Measurements from ENCODE around the gene MAML3. TPM values are rescaled to one million over a fixed set of nuclear protein-coding genes. Genes with fewer than 3 reads are reported as not detected.

MAML3 gene
- total RNA-seq, 4 donors from 2014 or later: 16.1 to 40.0 (median 18.1) TPM

DNA sequence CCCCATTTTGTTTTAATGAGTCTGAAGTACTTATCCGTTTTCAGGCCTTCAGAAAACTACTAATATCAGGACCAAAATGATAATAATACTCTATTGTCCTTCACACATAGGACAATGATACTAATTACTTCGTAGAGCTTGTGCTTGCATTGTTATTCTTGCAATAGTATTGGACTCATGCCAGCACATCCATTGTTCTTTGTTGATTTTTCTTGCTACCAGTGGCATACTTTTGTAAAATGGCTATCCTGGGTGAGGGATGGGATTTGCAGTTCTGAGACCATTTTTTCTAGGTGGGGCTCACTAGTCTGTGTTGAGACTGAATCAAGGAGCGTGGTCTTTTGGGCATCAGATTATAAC, 195.3 kb downstream of the MAML3 start:
- no peak overlapping the region for H3K27ac ChIP-seq
- 68 to 70% methylated on average over 3 of the region's 3 CpGs for WGBS, 2 donors (ENCODE audit: low coverage in 1 of 2)
- no peaks in the 10 kb centered on the region for H3K27me3 ChIP-seq
- peaks cover 0 to 5% (median 0%) of the 10 kb centered on the region in 4 donors for H3K4me1 ChIP-seq
- H3K36me3 ChIP-seq: no peaks in the 10 kb centered on the region
- in situ Hi-C loops (cut with MboI; ENCODE audit: low pct_ligation_motif_present in 1 of 4, low pct_unique_long_range_greater_than_20kb in 1 of 4, low sequenced_read_pairs in 3 of 4) (no loop called here), intact Hi-C loops (cut with DNase I; ENCODE audit: low total_unique reads) (no loop called here)
- no peak for DNase-seq
- TF ChIP-seq EP300 (IDR thresholded peaks at IDR 0.05; ENCODE audit: low read depth): no peak
- no peak for TF ChIP-seq POLR2A (IDR thresholded peaks at IDR 0.05)
- no peak for TF ChIP-seq POLR2AphosphoS5 (IDR thresholded peaks at IDR 0.05)
- TF ChIP-seq, protein P1, sequence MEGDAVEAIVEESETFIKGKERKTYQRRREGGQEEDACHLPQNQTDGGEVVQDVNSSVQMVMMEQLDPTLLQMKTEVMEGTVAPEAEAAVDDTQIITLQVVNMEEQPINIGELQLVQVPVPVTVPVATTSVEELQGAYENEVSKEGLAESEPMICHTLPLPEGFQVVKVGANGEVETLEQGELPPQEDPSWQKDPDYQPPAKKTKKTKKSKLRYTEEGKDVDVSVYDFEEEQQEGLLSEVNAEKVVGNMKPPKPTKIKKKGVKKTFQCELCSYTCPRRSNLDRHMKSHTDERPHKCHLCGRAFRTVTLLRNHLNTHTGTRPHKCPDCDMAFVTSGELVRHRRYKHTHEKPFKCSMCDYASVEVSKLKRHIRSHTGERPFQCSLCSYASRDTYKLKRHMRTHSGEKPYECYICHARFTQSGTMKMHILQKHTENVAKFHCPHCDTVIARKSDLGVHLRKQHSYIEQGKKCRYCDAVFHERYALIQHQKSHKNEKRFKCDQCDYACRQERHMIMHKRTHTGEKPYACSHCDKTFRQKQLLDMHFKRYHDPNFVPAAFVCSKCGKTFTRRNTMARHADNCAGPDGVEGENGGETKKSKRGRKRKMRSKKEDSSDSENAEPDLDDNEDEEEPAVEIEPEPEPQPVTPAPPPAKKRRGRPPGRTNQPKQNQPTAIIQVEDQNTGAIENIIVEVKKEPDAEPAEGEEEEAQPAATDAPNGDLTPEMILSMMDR (IDR thresholded peaks at IDR 0.05): no peak
- no peaks in the 10 kb centered on the region for H3K9me3 ChIP-seq
- no peak overlapping the region for H3K4me3 ChIP-seq

DNA sequence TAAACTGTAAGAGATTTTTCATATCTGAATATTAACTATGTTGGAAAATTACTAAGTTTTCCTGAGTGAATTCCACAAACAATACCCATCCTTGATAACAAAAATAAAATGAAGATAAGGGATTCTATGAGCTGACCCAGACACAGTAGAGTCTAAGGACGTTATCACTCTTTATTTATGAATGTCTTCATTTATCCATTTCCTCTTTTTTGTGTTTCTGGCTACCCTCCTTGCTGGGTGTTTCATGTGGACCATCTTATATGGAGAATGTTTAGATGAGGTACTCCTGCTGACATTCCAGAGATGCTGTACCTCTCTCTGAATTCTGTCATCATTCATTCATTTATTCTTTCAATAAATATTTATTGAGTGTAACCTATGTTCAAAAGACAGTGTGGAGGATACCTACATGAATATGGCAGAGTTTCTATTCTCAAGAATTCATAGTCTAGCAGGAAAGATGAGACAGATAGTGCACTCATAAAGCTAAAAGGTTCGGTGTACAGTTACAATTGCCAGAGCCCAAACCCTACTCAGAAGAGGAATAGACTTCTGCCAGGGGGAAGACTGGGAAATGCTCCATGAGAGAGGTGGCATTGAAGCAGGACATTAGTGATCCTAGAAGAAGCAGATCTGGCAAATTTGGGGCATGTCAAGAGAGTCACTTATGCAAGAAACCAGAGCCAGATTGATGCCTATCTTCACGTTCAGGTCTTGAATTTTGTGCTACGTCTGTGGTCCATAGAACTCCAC, 195.8 kb downstream of the MAML3 start:
- Histone ChIP-seq H3K4me1 (peaks cover 0 to 5% (median 0%) of the 10 kb centered on the region in 4 donors), H3K9me3 (no peaks in the 10 kb centered on the region), H3K36me3 (no peaks in the 10 kb centered on the region), H3K4me3 (no peak overlapping the region), H3K27me3 (no peaks in the 10 kb centered on the region), H3K27ac (no peak overlapping the region)
- intact Hi-C loops (cut with DNase I; ENCODE audit: low total_unique reads): no loop called here
- TF ChIP-seq, protein P1 (IDR thresholded peaks at IDR 0.05): no peak
- TF ChIP-seq EP300 (IDR thresholded peaks at IDR 0.05; ENCODE audit: low read depth): no peak
- no peak for TF ChIP-seq POLR2AphosphoS5 (IDR thresholded peaks at IDR 0.05)
- no peak for TF ChIP-seq POLR2A (IDR thresholded peaks at IDR 0.05)
- 74 to 75% methylated on average over 4 of the region's 4 CpGs for WGBS, 2 donors (ENCODE audit: low coverage in 1 of 2)
- no peak for DNase-seq
- in situ Hi-C loops (cut with MboI; ENCODE audit: low pct_ligation_motif_present in 1 of 4, low pct_unique_long_range_greater_than_20kb in 1 of 4, low sequenced_read_pairs in 3 of 4): no loop called here

DNA sequence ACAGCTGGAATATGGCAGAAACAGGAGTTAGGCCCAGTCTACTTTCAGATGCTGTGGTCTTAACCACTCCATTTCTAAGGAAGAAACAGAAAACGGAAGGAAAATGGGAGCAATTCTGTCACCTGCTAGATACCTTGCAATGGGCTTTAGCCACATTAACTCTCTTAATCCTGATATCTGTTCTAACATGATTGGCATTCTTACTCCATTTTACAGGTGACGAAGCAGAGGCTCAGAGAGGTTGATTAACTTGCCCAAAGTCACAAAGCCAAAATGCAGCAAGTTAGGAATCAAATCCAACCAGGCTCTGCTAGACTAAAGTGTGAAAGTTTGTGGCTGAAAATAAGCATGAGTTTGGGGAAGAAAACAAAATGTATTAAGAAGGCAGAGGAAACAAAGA, 196.9 kb downstream of the MAML3 start:
- Histone ChIP-seq H3K27me3 (no peaks in the 10 kb centered on the region), H3K36me3 (no peaks in the 10 kb centered on the region), H3K4me1 (no peaks in the 10 kb centered on the region), H3K27ac (no peak overlapping the region), H3K4me3 (no peak overlapping the region), H3K9me3 (no peaks in the 10 kb centered on the region)
- intact Hi-C loops (cut with DNase I; ENCODE audit: low total_unique reads) (no loop called here), in situ Hi-C loops (cut with MboI; ENCODE audit: low pct_ligation_motif_present in 1 of 4, low pct_unique_long_range_greater_than_20kb in 1 of 4, low sequenced_read_pairs in 3 of 4) (no loop called here)
- no peak for DNase-seq
- TF ChIP-seq POLR2AphosphoS5 (IDR thresholded peaks at IDR 0.05): no peak
- no peak for TF ChIP-seq POLR2A (IDR thresholded peaks at IDR 0.05)
- TF ChIP-seq EP300 (IDR thresholded peaks at IDR 0.05; ENCODE audit: low read depth): no peak
- TF ChIP-seq, protein P1 (IDR thresholded peaks at IDR 0.05): no peak
- 95 to 100% methylated on average over 1 to 2 of the region's 2 CpGs for WGBS, 2 donors (ENCODE audit: low coverage in 1 of 2)

DNA sequence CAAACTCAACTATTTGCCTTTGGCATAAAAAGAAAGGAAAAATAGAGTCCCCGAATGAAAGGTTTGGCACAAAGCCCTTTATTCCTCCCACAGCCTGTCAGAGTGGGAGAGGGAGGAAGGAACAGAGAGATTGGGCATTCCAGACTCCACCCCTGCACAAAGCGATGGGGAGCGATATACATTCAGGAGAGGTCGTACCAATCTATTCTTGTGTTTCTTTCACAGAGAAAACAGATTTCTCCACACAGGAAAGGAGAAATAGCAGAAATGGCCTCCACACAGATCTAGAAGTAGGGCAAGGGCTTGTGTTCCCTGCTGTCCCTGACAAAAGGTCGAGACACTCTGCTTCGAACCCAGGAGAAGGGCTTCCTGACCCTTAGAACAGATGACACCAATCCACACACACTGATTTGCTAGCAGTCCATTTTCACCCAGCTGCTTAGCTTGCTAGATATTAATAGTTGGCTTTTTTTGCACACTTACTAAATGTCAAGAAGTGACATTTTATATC, 197.4 kb downstream of the MAML3 start:
- in situ Hi-C loops (cut with MboI; ENCODE audit: low pct_ligation_motif_present in 1 of 4, low pct_unique_long_range_greater_than_20kb in 1 of 4, low sequenced_read_pairs in 3 of 4): no loop called here
- 69 to 92% methylated on average over 3 to 6 of the region's 6 CpGs for WGBS, 2 donors (ENCODE audit: low coverage in 1 of 2)
- TF ChIP-seq EP300 (IDR thresholded peaks at IDR 0.05; ENCODE audit: low read depth) (no peak), POLR2A (IDR thresholded peaks at IDR 0.05) (no peak), POLR2AphosphoS5 (IDR thresholded peaks at IDR 0.05) (no peak)
- TF ChIP-seq, protein P1 (IDR thresholded peaks at IDR 0.05): no peak
- H3K4me1 ChIP-seq: no peaks in the 10 kb centered on the region
- intact Hi-C loops (cut with DNase I; ENCODE audit: low total_unique reads): no loop called here
- no peaks in the 10 kb centered on the region for H3K27me3 ChIP-seq
- no peak overlapping the region for H3K27ac ChIP-seq
- no peaks in the 10 kb centered on the region for H3K9me3 ChIP-seq
- no peak for DNase-seq
- no peak overlapping the region for H3K4me3 ChIP-seq
- H3K36me3 ChIP-seq: no peaks in the 10 kb centered on the region

All from transverse colon (tissue), 4 donors.